AG04449 (cell line): Measurements from ENCODE around the gene DIP2B.

ENCODE experiments used
- CTCF ChIA-PET: fragments of 350-600 bp; formaldehyde crosslinking; extraction: SDS; loops from one replicate; lab custom pipeline; 2021; ENCODE audit warnings: antibody characterized with exemption; lab: Yijun Ruan, JAX
- POLR2A ChIA-PET: fragments of 400-600, 350-600 bp; formaldehyde crosslinking; extraction: SDS; loops from one replicate; lab custom pipeline; 2020; ENCODE audit warnings: antibody characterized with exemption, inconsistent platforms; lab: Yijun Ruan, JAX
- DNase-seq: peaks from one replicate; pipeline ENCODE4 v3.0.0-alpha.2; 2010; ENCODE audit warnings: low read depth, low spot score
- H3K4me3 ChIP-seq: 2 replicates; pipeline ENCODE4 v1.5.1; 2011; ENCODE audit warnings: low read depth, mild to moderate bottlenecking, control low read depth, low read length
- CTCF ChIP-seq: IDR thresholded peaks from one replicate; pipeline ENCODE4 v1.5.1; 2011; ENCODE audit warnings: mild to moderate bottlenecking, moderate library complexity, low read length, control low read depth, inconsistent platforms; ENCODE audit not compliant: insufficient read depth; ENCODE audit errors: missing control alignments

DIP2B gene

GRCh38 chr12:50618864-50619609 lies 114.3 kb downstream of the DIP2B start:
- H3K4me3 ChIP-seq = no peak overlapping the region
- CTCF ChIA-PET = interaction anchor here (0.8 kb wide), 1 partner anchor 114 kb away, joined by 3 read pairs; the partner anchor contains the start of gene DIP2B
- POLR2A ChIA-PET = no interaction called here
- no peak for DNase-seq
- TF ChIP-seq CTCF = no peak

- DNase-seq = no peak
- ChIA-PET CTCF (interaction anchor here (0.8 to 1.0 kb wide), 4 partner anchors 19 to 145 kb away, joined by 3 to 5 read pairs (median 3); partner anchors contain the start of gene DIP2B), POLR2A (interaction anchor here (0.7 kb wide), 1 partner anchor 22 kb away, joined by 3 read pairs; no protein-coding TSS in a partner anchor)
These were observed 114.8 kb downstream of the DIP2B start for GRCh38 chr12:50619610-50619958.

GRCh38 chr12:50620109-50620977 lies 115.6 kb downstream of the DIP2B start:
- POLR2A ChIA-PET = interaction anchor here (0.7 to 1.2 kb wide), 3 partner anchors 23 to 75 kb away, joined by 3 to 5 read pairs (median 3); no protein-coding TSS in a partner anchor
- peak overlapping the region; percentile 16; the same call in 1 of the 2 replicates for H3K4me3 ChIP-seq
- CTCF ChIA-PET = interaction anchor here (0.8 to 4.4 kb wide), 6 partner anchors 18 to 144 kb away, joined by 3 to 19 read pairs (median 4); partner anchors contain the start of gene DIP2B
- DNase-seq = peak; percentile 78
- peak; percentile 18 for TF ChIP-seq CTCF

More at GRCh38 chr12:50619610-50619958, 114.8 kb downstream of the DIP2B start:
- no peak for TF ChIP-seq CTCF
- no peak overlapping the region for H3K4me3 ChIP-seq

GRCh38 chr12:50620978-50621360 lies 116.2 kb downstream of the DIP2B start:
- H3K4me3 ChIP-seq = no peak overlapping the region
- CTCF ChIA-PET = interaction anchor here (1.9 to 4.4 kb wide), 3 partner anchors 14 to 116 kb away, joined by 8 to 19 read pairs (median 10); partner anchors contain the start of gene DIP2B
- no peak for DNase-seq
- TF ChIP-seq CTCF = no peak
- POLR2A ChIA-PET = interaction anchor here (1.0 to 1.2 kb wide), 2 partner anchors 57 to 75 kb away, joined by 3 to 5 read pairs; no protein-coding TSS in a partner anchor

- ChIA-PET CTCF (interaction anchor here (1.2 to 4.4 kb wide), 4 partner anchors 14 to 117 kb away, joined by 3 to 19 read pairs (median 9); partner anchors contain the start of gene DIP2B), POLR2A (interaction anchor here (1.2 kb wide), 1 partner anchor 76 kb away, joined by 5 read pairs; no protein-coding TSS in a partner anchor)
- DNase-seq = no peak
- H3K4me3 ChIP-seq = no peak overlapping the region
- TF ChIP-seq CTCF = no peak
These were observed 116.9 kb downstream of the DIP2B start for GRCh38 chr12:50621399-50622300.
